Caco-2 (cell line): ENCODE measurements around the gene DDX49. TPM values are rescaled to one million over a fixed set of nuclear protein-coding genes. Genes with fewer than 3 reads are reported as not detected.

Experiments used
- BruUV-seq: library from RNA; stranded (reverse); fragments of 400-500 nt; replicated peaks from 2 replicates; lab custom pipeline; 2021; lab: Mats Ljungman, UMichigan
- CTCF ChIA-PET: fragments of 300-600 bp; sonication (Branson Sonifier 250); formaldehyde crosslinking; loops from one replicate; lab custom pipeline; 2022; ENCODE audit warnings: antibody characterized with exemption; lab: Charles Lee
- POLR2A ChIA-PET: fragments of 300-600 bp; sonication (Branson Sonifier 250); formaldehyde crosslinking; loops from one replicate; lab custom pipeline; 2022; ENCODE audit warnings: antibody characterized with exemption; lab: Charles Lee
- DNase-seq, 2 experiments: peaks; one replicate each; pipeline versions ENCODE4 v3.0.0 to v3.0.0-alpha.2; 2020 to 2022
- H3K27me3 ChIP-seq: replicated peaks from 2 replicates; pipeline ENCODE4 v1.6.0; 2011; ENCODE audit warnings: low read length; ENCODE audit not compliant: control insufficient read depth, insufficient read depth
- H3K36me3 ChIP-seq: 2 replicates; pipeline ENCODE4 v1.5.1; 2011; ENCODE audit warnings: low read length; ENCODE audit not compliant: control insufficient read depth, insufficient read depth
- H3K4me1 ChIP-seq: fragments of 250-450 bp; sonication (Bioruptor Pico); 2 replicates; pipeline ENCODE4 v1.5.1; 2020; ENCODE audit warnings: mild to moderate bottlenecking
- H3K4me3 ChIP-seq: 2 replicates; pipeline ENCODE4 v1.5.1; 2011; ENCODE audit warnings: low read depth, mild to moderate bottlenecking, control low read depth, low read length
- H3K9me3 ChIP-seq: fragments of 250-450 bp; sonication (Bioruptor Pico); 2 replicates; pipeline ENCODE4 v1.5.1; 2020; ENCODE audit warnings: mild to moderate bottlenecking, moderate library complexity
- H3K27ac Mint-ChIP-seq: one replicate; pipeline ENCODE4 v1.8.0; 2022; ENCODE audit warnings: mixed read lengths; ENCODE audit not compliant: unreplicated experiment
- H3K27me3 Mint-ChIP-seq: one replicate; pipeline ENCODE4 v1.8.0; 2022; ENCODE audit warnings: mixed read lengths; ENCODE audit not compliant: insufficient read depth, unreplicated experiment
- H3K36me3 Mint-ChIP-seq: one replicate; pipeline ENCODE4 v1.8.0; 2022; ENCODE audit warnings: mild to moderate bottlenecking, mixed read lengths; ENCODE audit not compliant: insufficient read depth, unreplicated experiment
- H3K4me1 Mint-ChIP-seq: one replicate; pipeline ENCODE4 v1.8.0; 2022; ENCODE audit warnings: low read depth, mixed read lengths; ENCODE audit not compliant: unreplicated experiment
- H3K4me3 Mint-ChIP-seq: one replicate; pipeline ENCODE4 v1.8.0; 2022; ENCODE audit warnings: mild to moderate bottlenecking, moderate library complexity, mixed read lengths; ENCODE audit not compliant: unreplicated experiment
- H3K9me3 Mint-ChIP-seq: one replicate; pipeline ENCODE4 v1.8.0; 2022; ENCODE audit warnings: mixed read lengths; ENCODE audit not compliant: unreplicated experiment
- intact Hi-C: fragments of 100-400 bp; cut with micrococcal nuclease; formaldehyde crosslinking; loops from one replicate; pipeline ENCODE4 v1.10.0; 2022; ENCODE audit not compliant: unreplicated experiment
- total RNA-seq: library from RNA; stranded (reverse); gene quantifications from 2 replicates; pipeline ENCODE4 v1.2.3, GENCODE V29; 2022
- TF ChIP-seq, protein P1 (sequence below), 2 experiments: fragments of 200-600 bp in 1 of 2; IDR thresholded peaks; 1 replicate in 1 of 2; 2 replicates in 1 of 2; pipeline versions ENCODE4 v1.5.1 to v1.8.0; 2011 to 2022; ENCODE audit warnings: antibody characterized with exemption in 1 of 2, control low read depth in 1 of 2, inconsistent platforms in 1 of 2, low read depth in 1 of 2, low read length in 1 of 2, mild to moderate bottlenecking in 1 of 2, moderate library complexity in 1 of 2; ENCODE audit not compliant: insufficient read depth in 1 of 2, severe bottlenecking in 1 of 2, unreplicated experiment in 1 of 2

Gene DDX49
- total RNA-seq, 1 experiment from 2014 or later: 48.7 TPM

DNA sequence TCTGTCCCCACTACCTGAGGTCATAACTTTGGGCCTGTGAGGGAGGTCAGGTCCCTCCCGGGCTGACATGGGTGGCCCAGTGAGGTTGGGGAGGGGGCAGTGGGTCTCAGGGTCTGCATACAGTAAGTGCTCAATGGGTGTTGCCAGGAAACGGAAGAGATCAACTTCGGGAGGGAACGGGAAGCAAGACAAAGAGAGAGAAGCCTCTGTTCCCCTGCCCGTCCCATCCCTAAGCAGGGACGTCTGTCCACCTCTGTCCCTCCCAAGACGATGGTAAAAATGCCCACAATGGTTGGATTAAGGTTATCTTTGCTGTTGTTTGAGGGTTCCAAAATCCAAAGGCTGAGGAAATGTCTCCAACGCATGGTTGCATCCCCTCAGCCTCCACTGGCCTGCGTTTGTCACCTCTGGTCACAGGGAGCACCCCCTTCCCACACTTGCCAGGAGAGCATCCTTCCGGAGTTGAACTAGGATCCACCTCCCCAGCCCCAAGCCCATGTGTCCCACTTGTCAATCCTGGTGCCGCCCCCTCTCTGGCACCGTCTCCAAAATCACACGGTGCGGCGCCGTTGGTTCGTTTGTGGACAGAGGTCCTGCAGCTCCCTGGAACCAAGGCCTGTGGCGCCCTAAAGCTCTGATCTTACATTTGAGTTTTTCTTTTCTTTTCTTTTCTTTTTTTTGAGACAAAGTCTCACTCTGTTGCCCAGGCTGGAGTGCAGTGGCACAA lies 22.3 kb downstream of the DDX49 start:
- H3K36me3 ChIP-seq: no peaks in the 10 kb centered on the region
- Mint-ChIP-seq H3K36me3 (peaks cover 13% of the 10 kb centered on the region), H3K4me1 (peaks cover 12% of the 10 kb centered on the region), H3K27me3 (no peaks in the 10 kb centered on the region), H3K27ac (no peak overlapping the region), H3K9me3 (no peaks in the 10 kb centered on the region), H3K4me3 (peak overlapping the region; percentile 77)
- no peak for DNase-seq
- ChIA-PET CTCF (no interaction called here), POLR2A (no interaction called here)
- H3K27me3 ChIP-seq: no peaks in the 10 kb centered on the region
- TF ChIP-seq, protein P1, sequence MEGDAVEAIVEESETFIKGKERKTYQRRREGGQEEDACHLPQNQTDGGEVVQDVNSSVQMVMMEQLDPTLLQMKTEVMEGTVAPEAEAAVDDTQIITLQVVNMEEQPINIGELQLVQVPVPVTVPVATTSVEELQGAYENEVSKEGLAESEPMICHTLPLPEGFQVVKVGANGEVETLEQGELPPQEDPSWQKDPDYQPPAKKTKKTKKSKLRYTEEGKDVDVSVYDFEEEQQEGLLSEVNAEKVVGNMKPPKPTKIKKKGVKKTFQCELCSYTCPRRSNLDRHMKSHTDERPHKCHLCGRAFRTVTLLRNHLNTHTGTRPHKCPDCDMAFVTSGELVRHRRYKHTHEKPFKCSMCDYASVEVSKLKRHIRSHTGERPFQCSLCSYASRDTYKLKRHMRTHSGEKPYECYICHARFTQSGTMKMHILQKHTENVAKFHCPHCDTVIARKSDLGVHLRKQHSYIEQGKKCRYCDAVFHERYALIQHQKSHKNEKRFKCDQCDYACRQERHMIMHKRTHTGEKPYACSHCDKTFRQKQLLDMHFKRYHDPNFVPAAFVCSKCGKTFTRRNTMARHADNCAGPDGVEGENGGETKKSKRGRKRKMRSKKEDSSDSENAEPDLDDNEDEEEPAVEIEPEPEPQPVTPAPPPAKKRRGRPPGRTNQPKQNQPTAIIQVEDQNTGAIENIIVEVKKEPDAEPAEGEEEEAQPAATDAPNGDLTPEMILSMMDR (IDR thresholded peaks at IDR 0.05; ENCODE audit: insufficient read depth in 1 of 2, low read depth in 1 of 2, low read length in 1 of 2, severe bottlenecking in 1 of 2, unreplicated experiment in 1 of 2): no peak
- intact Hi-C loops: loop anchor here (2.0 to 5.0 kb wide), 2 partner anchors 23 to 46 kb away; partner anchors contain the start of genes COPE and DDX49
- no peaks in the 10 kb centered on the region for H3K4me1 ChIP-seq
- H3K9me3 ChIP-seq: no peaks in the 10 kb centered on the region
- BruUV-seq: no TSS peak
- H3K4me3 ChIP-seq: no peak overlapping the region

DNA sequence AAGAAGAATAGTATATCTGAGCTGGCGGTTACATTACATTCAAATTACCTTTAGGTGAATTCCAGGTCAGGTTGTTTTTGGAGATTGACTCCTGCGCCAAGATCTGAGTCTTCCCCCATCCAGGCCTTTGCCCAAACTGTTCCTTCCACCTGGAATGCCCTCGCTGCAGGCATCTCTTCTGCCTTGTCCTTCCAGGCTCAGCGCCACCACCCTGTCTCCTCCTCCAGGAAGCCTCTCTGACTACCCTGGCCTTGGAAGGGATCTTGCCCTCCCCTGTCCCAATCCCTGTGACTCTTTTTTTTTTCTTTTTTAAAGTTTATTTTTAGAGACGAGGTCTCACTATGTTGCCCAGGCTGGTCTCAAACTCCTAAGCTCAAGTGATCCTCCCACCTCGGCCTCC lies 23.2 kb downstream of the DDX49 start:
- no peaks in the 10 kb centered on the region for H3K4me1 ChIP-seq
- H3K4me1 Mint-ChIP-seq: peaks cover 12% of the 10 kb centered on the region
- TF ChIP-seq, protein P1 (IDR thresholded peaks at IDR 0.05; ENCODE audit: insufficient read depth in 1 of 2, low read depth in 1 of 2, low read length in 1 of 2, severe bottlenecking in 1 of 2, unreplicated experiment in 1 of 2): no peak
- peak overlapping the region; percentile 77 for H3K4me3 Mint-ChIP-seq
- no peak overlapping the region for H3K27ac Mint-ChIP-seq
- H3K9me3 Mint-ChIP-seq: no peaks in the 10 kb centered on the region
- H3K36me3 ChIP-seq: no peaks in the 10 kb centered on the region
- no TSS peak for BruUV-seq
- H3K27me3 Mint-ChIP-seq: no peaks in the 10 kb centered on the region
- CTCF ChIA-PET: no interaction called here
- no peak for DNase-seq
- POLR2A ChIA-PET: no interaction called here
- no peak overlapping the region for H3K4me3 ChIP-seq
- H3K9me3 ChIP-seq: no peaks in the 10 kb centered on the region
- no peaks in the 10 kb centered on the region for H3K27me3 ChIP-seq
- intact Hi-C loops: loop anchor here (5.0 kb wide), 1 partner anchor 45 kb away; no protein-coding TSS in a partner anchor
- H3K36me3 Mint-ChIP-seq: peaks cover 9% of the 10 kb centered on the region

DNA sequence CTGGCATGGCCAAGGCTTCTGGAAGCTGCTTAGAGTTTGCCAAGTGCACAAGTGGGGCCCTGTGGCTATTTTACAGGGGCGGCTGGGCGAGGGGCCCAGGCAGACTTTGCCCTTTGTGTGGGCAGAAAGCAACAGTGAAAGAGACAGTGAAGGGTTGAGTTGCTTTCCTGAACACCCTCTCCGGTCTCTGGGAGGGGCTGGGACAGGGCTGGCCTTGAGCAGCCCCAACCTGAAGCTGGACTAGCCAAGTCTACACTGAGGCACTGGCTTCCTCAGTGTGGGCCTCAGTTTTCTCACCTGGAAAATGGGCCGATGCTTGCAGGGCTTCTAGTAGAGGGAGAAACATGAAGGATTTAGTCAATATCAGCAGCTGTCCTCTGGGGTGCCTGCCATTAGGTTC lies 23.9 kb downstream of the DDX49 start:
- H3K9me3 Mint-ChIP-seq: no peaks in the 10 kb centered on the region
- no peaks in the 10 kb centered on the region for H3K36me3 ChIP-seq
- H3K4me1 ChIP-seq: no peaks in the 10 kb centered on the region
- no TSS peak for BruUV-seq
- H3K4me3 ChIP-seq: no peak overlapping the region
- no peaks in the 10 kb centered on the region for H3K9me3 ChIP-seq
- POLR2A ChIA-PET: no interaction called here
- H3K27me3 ChIP-seq: no peaks in the 10 kb centered on the region
- H3K4me3 Mint-ChIP-seq: no peak overlapping the region
- TF ChIP-seq, protein P1 (IDR thresholded peaks at IDR 0.05; ENCODE audit: insufficient read depth in 1 of 2, low read depth in 1 of 2, low read length in 1 of 2, severe bottlenecking in 1 of 2, unreplicated experiment in 1 of 2): no peak
- H3K27ac Mint-ChIP-seq: no peak overlapping the region
- DNase-seq: no peak
- intact Hi-C loops: loop anchor here (5.0 kb wide), 1 partner anchor 44 kb away; no protein-coding TSS in a partner anchor
- H3K27me3 Mint-ChIP-seq: no peaks in the 10 kb centered on the region
- CTCF ChIA-PET: no interaction called here
- H3K36me3 Mint-ChIP-seq: peaks cover 6% of the 10 kb centered on the region
- H3K4me1 Mint-ChIP-seq: peaks cover 12% of the 10 kb centered on the region
